ENCODE results near the gene PDE2A. TPM values are rescaled to one million over a fixed set of nuclear protein-coding genes. Genes with fewer than 3 reads are reported as not detected.

Gene PDE2A
- total and polyA plus RNA-seq, 11 donors = 16.8 to 53.7 (median 23.7) TPM

GRCh38 chr11:72626414-72626936 lies 47.7 kb downstream of the PDE2A start:
- intact Hi-C loops (cut with DNase I) = no loop called here
- H3K27me3 ChIP-seq = no peaks in the 10 kb centered on the region
- peak overlapping the region; percentile 64 to 89 (median 76) for H3K27ac ChIP-seq
- peaks cover 15 to 71% (median 61%) of the 10 kb centered on the region in 12 donors for H3K4me1 ChIP-seq
- ATAC-seq = peak in 2 of 4 donors; percentile 4 to 6
- H3K9me3 ChIP-seq = no peaks in the 10 kb centered on the region
- DNase-seq = peak in 1 of 5 donors; percentile 54
- H3K36me3 ChIP-seq = no peaks in the 10 kb centered on the region
- TF ChIP-seq POLR2A (IDR thresholded peaks at IDR 0.05) (no peak), CTCF (IDR thresholded peaks at IDR 0.05) (no peak)
- H3K4me3 ChIP-seq = no peak overlapping the region
- 41 to 58% (median 53%) methylated on average over 11 of the region's 11 CpGs for WGBS, 4 donors

GRCh38 chr11:72625691-72626413 lies 48.4 kb downstream of the PDE2A start:
- no peaks in the 10 kb centered on the region for H3K9me3 ChIP-seq
- no peaks in the 10 kb centered on the region for H3K27me3 ChIP-seq
- H3K4me3 ChIP-seq = peak overlapping the region in 1 of 12 donors; percentile 6
- H3K27ac ChIP-seq = peak overlapping the region; percentile 64 to 89 (median 76)
- TF ChIP-seq POLR2A (IDR thresholded peaks at IDR 0.05) = no peak
- TF ChIP-seq CTCF (IDR thresholded peaks at IDR 0.05) = no peak
- DNase-seq = peak; percentile 65 to 80 (median 70)
- intact Hi-C loops (cut with DNase I) = no loop called here
- peak; percentile 59 to 80 (median 66) for ATAC-seq
- no peaks in the 10 kb centered on the region for H3K36me3 ChIP-seq
- peaks cover 10 to 65% (median 55%) of the 10 kb centered on the region in 12 donors for H3K4me1 ChIP-seq
- 29 to 36% (median 35%) methylated on average over 20 of the region's 20 CpGs for WGBS, 4 donors

- no peaks in the 10 kb centered on the region for H3K9me3 ChIP-seq
- TF ChIP-seq POLR2A (IDR thresholded peaks at IDR 0.05) (no peak), CTCF (IDR thresholded peaks at IDR 0.05) (no peak)
- ATAC-seq = peak; percentile 24 to 66 (median 39)
- H3K27me3 ChIP-seq = no peaks in the 10 kb centered on the region
- H3K4me1 ChIP-seq = peaks cover 10 to 53% (median 44%) of the 10 kb centered on the region in 12 donors
- H3K27ac ChIP-seq = peak overlapping the region; percentile 64 to 89 (median 76)
- 56 to 72% (median 65%) methylated on average over 12 of the region's 12 CpGs for WGBS, 4 donors
- intact Hi-C loops (cut with DNase I) = no loop called here
- no peaks in the 10 kb centered on the region for H3K36me3 ChIP-seq
- no peak overlapping the region for H3K4me3 ChIP-seq
- peak in 4 of 5 donors; percentile 41 to 73 (median 64) for DNase-seq
Observed at GRCh38 chr11:72624496-72625201, 49.6 kb downstream of the PDE2A start.

DNA sequence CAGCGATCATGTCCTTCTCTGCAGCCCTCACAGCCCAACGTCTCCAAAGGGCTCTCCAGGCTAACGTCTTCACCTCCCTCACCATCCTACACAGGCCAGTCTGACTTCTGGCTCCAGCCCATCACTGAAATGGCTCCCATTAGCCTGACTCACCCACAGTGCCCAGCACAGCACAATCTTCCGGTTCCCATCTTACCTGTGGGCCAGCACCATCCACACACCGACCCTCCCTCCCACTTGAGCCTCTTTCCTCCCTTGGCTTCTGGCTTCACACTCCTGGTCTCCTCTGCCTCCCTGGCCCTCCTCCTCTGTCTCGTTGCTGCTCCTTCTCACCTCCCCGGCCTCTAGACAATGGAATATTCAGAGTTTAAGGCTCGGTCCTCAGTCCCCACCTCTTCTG lies 51.2 kb downstream of the PDE2A start:
- intact Hi-C loops (cut with DNase I) = no loop called here
- Histone ChIP-seq H3K4me3 (no peak overlapping the region), H3K36me3 (no peaks in the 10 kb centered on the region), H3K27me3 (no peaks in the 10 kb centered on the region), H3K27ac (peak overlapping the region in 1 of 12 donors; percentile 12), H3K4me1 (peaks cover 10 to 45% (median 36%) of the 10 kb centered on the region in 12 donors), H3K9me3 (no peaks in the 10 kb centered on the region)
- DNase-seq (no peak), ATAC-seq (no peak)
- 77 to 84% (median 80%) methylated on average over 8 of the region's 8 CpGs for WGBS, 4 donors
- no peak for TF ChIP-seq POLR2A (IDR thresholded peaks at IDR 0.05)
- TF ChIP-seq CTCF (IDR thresholded peaks at IDR 0.05) = no peak

All from heart left ventricle (tissue), 16 donors.